Endothelial cell of umbilical vein (primary cell): Measurements from ENCODE around the gene ZNF423. TPM values are rescaled to one million over a fixed set of nuclear protein-coding genes. Genes with fewer than 3 reads are reported as not detected.

Experiments used
- BruUV-seq: library from RNA; stranded (reverse); fragments of 400-500 nt; replicated peaks from 2 replicates; lab custom pipeline; 2021; lab: Mats Ljungman, UMichigan
- CTCF ChIA-PET: fragments of 300-600, 350-600 bp; sonication (Branson Sonifier 250); formaldehyde crosslinking; loops from one replicate; lab custom pipeline; 2021; ENCODE audit warnings: antibody characterized with exemption, inconsistent platforms; lab: Charles Lee
- POLR2A ChIA-PET: fragments of 300-600, 350-600 bp; sonication (Branson Sonifier 250); formaldehyde crosslinking; loops from one replicate; lab custom pipeline; 2021; ENCODE audit warnings: antibody characterized with exemption, inconsistent platforms; lab: Charles Lee
- DNase-seq: peaks from one replicate; pipeline ENCODE4 v3.0.0-alpha.2; 2011; ENCODE audit warnings: low read depth, low spot score
- FAIRE-seq: peaks from 2 replicates; lab custom pipeline; 2011; peaks lifted over from hg19 to GRCh38; lab: Jason Lieb, UNC
- H2AFZ ChIP-seq: 2 replicates; pipeline ENCODE4 v1.6.0; 2012; ENCODE audit warnings: low read depth, low read length, control low read depth, inconsistent platforms
- H3K27ac ChIP-seq: 2 replicates; pipeline ENCODE4 v1.5.1; 2011; ENCODE audit warnings: low read depth, mild to moderate bottlenecking, control low read depth, low read length, moderate library complexity; ENCODE audit not compliant: insufficient read depth
- H3K27me3 ChIP-seq, 2 experiments: 2 replicates each; pipeline versions ENCODE4 v1.6.0 to v1.6.1; 2011; ENCODE audit warnings: low read length in 2 of 2, mixed read lengths in 1 of 2; ENCODE audit not compliant: control insufficient read depth in 2 of 2, insufficient read depth in 2 of 2
- H3K36me3 ChIP-seq, 2 experiments: 2 replicates in 1 of 2; 3 replicates in 1 of 2; pipeline ENCODE4 v1.5.1; 2011; ENCODE audit warnings: low read length in 2 of 2, mild to moderate bottlenecking in 1 of 2, moderate library complexity in 1 of 2; ENCODE audit not compliant: control insufficient read depth in 2 of 2, insufficient read depth in 2 of 2; ENCODE audit errors: extremely low read depth in 1 of 2
- H3K4me1 ChIP-seq: 3 replicates; pipeline ENCODE4 v1.5.1; 2011; ENCODE audit warnings: mild to moderate bottlenecking, low read length; ENCODE audit not compliant: control insufficient read depth, insufficient read depth; ENCODE audit errors: extremely low read depth
- H3K4me2 ChIP-seq: 2 replicates; pipeline ENCODE4 v1.6.1; 2011; ENCODE audit warnings: low read length, control low read depth, mixed read lengths; ENCODE audit not compliant: insufficient read depth
- H3K4me3 ChIP-seq, 3 experiments: fragments of 200-600 bp in 1 of 3; sonication (generic), shearing (Covaris generic) in 1 of 3; replicated peaks in 1 of 3; 2 replicates each; pipeline ENCODE4 v1.5.1; 2011 to 2016; ENCODE audit warnings: control low read depth in 3 of 3, low read length in 3 of 3, mild to moderate bottlenecking in 2 of 3, inconsistent platforms in 1 of 3, low read depth in 1 of 3, moderate library complexity in 1 of 3; ENCODE audit not compliant: insufficient read depth in 1 of 3
- H3K79me2 ChIP-seq: 2 replicates; pipeline ENCODE4 v1.6.0; 2012; ENCODE audit warnings: low read length, inconsistent platforms; ENCODE audit not compliant: control insufficient read depth, insufficient read depth
- H3K9ac ChIP-seq: replicated peaks from 2 replicates; pipeline ENCODE3; 2011; ENCODE audit warnings: low read length, control low read depth; ENCODE audit not compliant: insufficient read depth; ENCODE audit errors: extremely low read depth
- H3K9me1 ChIP-seq: replicated peaks from 3 replicates; pipeline ENCODE4 v1.6.0; 2011; ENCODE audit warnings: mild to moderate bottlenecking, low read length; ENCODE audit not compliant: control insufficient read depth, insufficient read depth; ENCODE audit errors: extremely low read depth
- H3K9me3 ChIP-seq: replicated peaks from 2 replicates; pipeline ENCODE4 v1.5.1; 2012; ENCODE audit warnings: low read length, inconsistent platforms; ENCODE audit not compliant: control insufficient read depth, insufficient read depth
- H4K20me1 ChIP-seq: replicated peaks from 2 replicates; pipeline ENCODE3; 2011; ENCODE audit warnings: mild to moderate bottlenecking, low read length; ENCODE audit not compliant: control insufficient read depth, insufficient read depth; ENCODE audit errors: extremely low read depth
- CTCF ChIP-seq, 2 donors: IDR thresholded peaks; 1 replicate in 1 of 2; 2 replicates in 1 of 2; pipeline ENCODE4 v1.5.1; 2011; ENCODE audit warnings: low read length in 2 of 2, mild to moderate bottlenecking in 2 of 2, moderate library complexity in 2 of 2, control low read depth in 1 of 2, inconsistent platforms in 1 of 2, low read depth in 1 of 2; ENCODE audit not compliant: insufficient read depth in 1 of 2; ENCODE audit errors: extremely low read depth in 1 of 2
- EZH2 ChIP-seq: IDR thresholded peaks from 2 replicates; pipeline ENCODE4 v1.6.1; 2012; ENCODE audit warnings: borderline replicate concordance, low read depth, mild to moderate bottlenecking, moderate library complexity, low read length, inconsistent platforms; ENCODE audit not compliant: severe bottlenecking
- FOS ChIP-seq: IDR thresholded peaks from 2 replicates; pipeline ENCODE4 v1.6.1; 2011; ENCODE audit warnings: mild to moderate bottlenecking, low read length, moderate library complexity, borderline replicate concordance; ENCODE audit not compliant: insufficient read depth
- GATA2 ChIP-seq: IDR thresholded peaks from 2 replicates; pipeline ENCODE4 v1.7.0; 2011; ENCODE audit warnings: low read depth, mild to moderate bottlenecking, moderate library complexity, mixed read lengths, low read length; ENCODE audit not compliant: insufficient read length, insufficient read depth
- JUN ChIP-seq: IDR thresholded peaks from 2 replicates; pipeline ENCODE4 v1.6.1; 2011; ENCODE audit warnings: borderline replicate concordance, low read depth; ENCODE audit not compliant: insufficient read length, insufficient read depth
- MAX ChIP-seq: IDR thresholded peaks from 2 replicates; pipeline ENCODE4 v1.6.1; 2011; ENCODE audit not compliant: insufficient read depth, insufficient read length
- MYC ChIP-seq: IDR thresholded peaks from one replicate; pipeline ENCODE4 v1.6.1; 2011; ENCODE audit warnings: mild to moderate bottlenecking, low read depth, low read length
- POLR2A ChIP-seq: IDR thresholded peaks from 2 replicates; pipeline ENCODE4 v1.6.1; 2012; ENCODE audit warnings: low read depth, mild to moderate bottlenecking, control low read depth, low read length
- POLR2AphosphoS5 ChIP-seq: IDR thresholded peaks from 2 replicates; pipeline ENCODE4 v1.6.1; 2012; ENCODE audit warnings: low read depth, mild to moderate bottlenecking, control low read depth, low read length, moderate library complexity; ENCODE audit not compliant: insufficient read depth
- dilution Hi-C: fragments of 300-500 bp; cut with MboI; formaldehyde crosslinking; loops from one replicate; pipeline ENCODE4 v1.15.0; 2019; ENCODE audit warnings: low sequenced_read_pairs; ENCODE audit not compliant: extremely low pct_ligation_motif_present
- intact Hi-C: fragments of 100-400 bp; cut with micrococcal nuclease; formaldehyde crosslinking; loops from one replicate; pipeline ENCODE4 v1.10.0; 2022
- polyA plus RNA-seq, 4 experiments: library from polyadenylated mRNA; depleted of rRNA in 3 of 4; stranded (reverse) in 3 of 4; unstranded in 1 of 4; fragments of >200 nt; gene quantifications; 2 replicates each; pipeline versions ENCODE4 v1.2.1 to v1.2.3, GENCODE V29; 2011 to 2012; ENCODE audit warnings: missing spikeins in 1 of 4
- total RNA-seq: library from RNA; stranded (reverse); gene quantifications from 2 replicates; pipeline ENCODE4 v1.2.3, GENCODE V29; 2021

Gene ZNF423
- total and polyA plus RNA-seq, 2 donors (not counting 3 experiments of a cell fraction or from before 2014, with no cell fraction given), result 2.2 to 8.1 TPM

- BruUV-seq, result no TSS peak
- Histone ChIP-seq H3K4me3 (no peak overlapping the region), H4K20me1 (no peaks in the 10 kb centered on the region), H3K27me3 (peaks cover 0 to 4% of the 10 kb centered on the region in 2 experiments), H3K79me2 (no peaks in the 10 kb centered on the region), H2AFZ (no peak overlapping the region), H3K4me1 (no peaks in the 10 kb centered on the region), H3K9me1 (no peaks in the 10 kb centered on the region), H3K9ac (no peak overlapping the region), H3K36me3 (no peaks in the 10 kb centered on the region), H3K27ac (no peak overlapping the region), H3K4me2 (no peak overlapping the region), H3K9me3 (no peaks in the 10 kb centered on the region)
- intact Hi-C loops (no loop called here), dilution Hi-C loops (no loop called here)
- CTCF ChIA-PET, result no interaction called here
- POLR2A ChIA-PET, result no interaction called here
- FAIRE-seq (no peak), DNase-seq (no peak)
- no peak for TF ChIP-seq POLR2AphosphoS5
- no peak for TF ChIP-seq FOS
- no peak for TF ChIP-seq MAX
- TF ChIP-seq POLR2A, result no peak
Observed at GRCh38 chr16:49478616-49479015, 377.3 kb downstream of the ZNF423 start.

- POLR2A ChIA-PET, result no interaction called here
- H3K9me3 ChIP-seq, result no peaks in the 10 kb centered on the region
- no peaks in the 10 kb centered on the region for H3K4me1 ChIP-seq
- FAIRE-seq, result no peak
- H3K4me3 ChIP-seq, result no peak overlapping the region
- intact Hi-C loops (no loop called here), dilution Hi-C loops (no loop called here)
- H3K4me2 ChIP-seq, result no peak overlapping the region
- H3K27me3 ChIP-seq, result peaks cover 0 to under 1% of the 10 kb centered on the region in 2 experiments
- BruUV-seq, result no TSS peak
- CTCF ChIA-PET, result no interaction called here
- H4K20me1 ChIP-seq, result no peaks in the 10 kb centered on the region
- DNase-seq, result no peak
- TF ChIP-seq GATA2, result no peak
- no peak for TF ChIP-seq JUN
- no peak for TF ChIP-seq MYC
- no peak for TF ChIP-seq POLR2A
- no peak for TF ChIP-seq POLR2AphosphoS5
- TF ChIP-seq CTCF (IDR thresholded peaks at IDR 0.05; ENCODE audit: extremely low read depth in 1 of 2, insufficient read depth in 1 of 2, low read depth in 1 of 2, low read length in 2 of 2), result no peak
- no peak for TF ChIP-seq MAX
- TF ChIP-seq FOS, result no peak
- TF ChIP-seq EZH2, result no peak
- H3K9me1 ChIP-seq, result no peaks in the 10 kb centered on the region
- no peak overlapping the region for H3K27ac ChIP-seq
- no peak overlapping the region for H3K9ac ChIP-seq
- H3K36me3 ChIP-seq, result no peaks in the 10 kb centered on the region
- no peak overlapping the region for H2AFZ ChIP-seq
- H3K79me2 ChIP-seq, result no peaks in the 10 kb centered on the region
Observed at GRCh38 chr16:49478107-49478506, 377.8 kb downstream of the ZNF423 start.
